GM21526 (cell line): Measurements from ENCODE around the gene UQCC2.

ENCODE experiments used
- ATAC-seq: cut with Tn5 transposase; IDR thresholded peaks from one replicate; pipeline ENCODE4 v1.9.1; 2021; ENCODE audit warnings: moderate library complexity; ENCODE audit not compliant: unreplicated experiment, low FRiP score

The UQCC2 gene

DNA sequence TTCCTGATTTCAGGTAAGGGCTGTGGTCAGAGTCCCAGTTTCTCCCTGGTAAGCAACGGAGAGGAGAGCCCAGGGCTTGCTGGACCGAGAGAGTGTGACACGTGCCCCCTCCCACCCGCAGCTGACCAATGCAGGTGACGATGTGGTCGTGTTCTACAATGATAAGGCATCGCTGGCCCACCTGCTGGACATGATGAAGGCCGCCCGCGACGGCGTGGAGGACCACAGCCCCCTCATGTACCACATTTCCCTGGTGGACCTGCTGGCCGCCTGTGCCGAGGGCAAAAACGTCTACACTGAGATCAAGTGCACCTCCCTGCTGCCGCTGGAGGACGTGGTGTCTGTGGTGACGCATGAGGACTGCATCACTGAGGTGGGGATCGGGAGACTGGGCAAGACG, 31.7 kb downstream of the UQCC2 start:
- ATAC-seq, result no peak

DNA sequence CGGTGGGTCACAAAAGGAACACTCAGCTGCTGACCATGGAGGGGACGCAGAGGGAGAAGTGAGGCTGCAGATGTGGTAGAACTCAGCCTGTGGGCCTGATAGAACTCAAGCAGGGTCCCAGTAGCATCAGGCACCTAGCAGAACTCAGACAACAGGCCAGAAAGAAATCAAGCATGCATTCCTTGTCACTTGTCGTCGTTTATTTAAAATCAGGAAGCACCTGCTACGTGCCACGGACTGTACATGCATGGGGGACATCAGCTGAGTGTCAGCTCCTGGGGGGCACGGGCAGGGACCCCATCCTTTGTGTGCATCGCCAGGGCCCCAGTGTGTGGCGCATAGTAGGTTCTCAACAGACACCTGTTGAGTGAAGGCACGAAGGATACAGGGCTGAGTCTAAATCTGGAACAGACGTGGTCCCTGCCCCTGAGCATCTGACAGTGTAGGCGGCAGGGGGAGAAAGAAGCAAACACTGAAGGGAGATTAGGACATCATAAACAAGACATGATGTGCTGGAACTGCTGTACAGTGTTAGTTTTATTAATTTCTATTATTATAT, 32.5 kb downstream of the UQCC2 start:
- no peak for ATAC-seq

GRCh38 chr6:33678233-33678931, 33.1 kb downstream of the UQCC2 start:
- no peak for ATAC-seq

- ATAC-seq, result no peak
Measured at GRCh38 chr6:33677689-33678088, 33.8 kb downstream of the UQCC2 start.

GRCh38 chr6:33677143-33677660, 34.3 kb downstream of the UQCC2 start:
- no peak for ATAC-seq

- ATAC-seq, result no peak
Measured at GRCh38 chr6:33676416-33677142, 34.9 kb downstream of the UQCC2 start.

GRCh38 chr6:33675968-33676367, 35.5 kb downstream of the UQCC2 start:
- no peak for ATAC-seq

- ATAC-seq, result no peak
Measured at GRCh38 chr6:33673851-33674250, 37.6 kb downstream of the UQCC2 start.

DNA sequence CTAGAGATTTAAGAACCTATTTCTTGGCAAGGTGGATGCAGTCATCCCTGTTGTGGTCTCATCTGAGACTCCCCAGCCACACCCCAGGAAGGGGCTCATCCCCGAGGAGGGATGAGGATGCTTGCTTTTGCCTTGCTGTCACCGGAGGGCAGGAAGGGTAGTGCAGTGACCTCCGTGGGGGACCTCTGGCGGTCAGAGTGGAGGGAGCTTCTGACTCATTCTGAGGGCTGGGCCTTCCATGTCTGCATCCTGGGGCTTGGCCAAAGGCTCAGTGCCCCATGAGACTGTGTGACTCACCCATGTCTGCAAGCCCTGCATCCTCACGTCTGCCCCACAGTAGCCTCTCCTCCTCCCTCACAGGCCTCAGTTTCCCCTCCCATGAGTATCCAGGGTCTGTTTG, 38.7 kb downstream of the UQCC2 start:
- no peak for ATAC-seq

DNA sequence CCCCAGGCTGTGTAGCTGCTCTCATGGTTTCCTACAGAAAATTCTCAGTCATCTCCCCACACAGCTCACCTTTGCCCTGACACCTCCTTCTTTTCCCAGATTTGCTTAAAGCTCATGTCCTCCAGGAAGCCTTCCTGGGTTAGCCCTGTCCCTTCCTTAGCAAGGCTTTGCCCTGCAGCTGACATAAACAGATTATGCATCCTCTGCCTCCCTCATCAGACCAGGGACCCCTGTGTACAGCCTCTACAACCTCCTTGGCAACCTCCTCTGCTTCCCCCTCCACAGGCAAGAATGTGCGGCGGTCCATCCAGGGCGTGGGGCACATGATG, 39.8 kb downstream of the UQCC2 start:
- ATAC-seq, result no peak

GRCh38 chr6:33670971-33671743, 40.3 kb downstream of the UQCC2 start:
- ATAC-seq, result no peak

DNA sequence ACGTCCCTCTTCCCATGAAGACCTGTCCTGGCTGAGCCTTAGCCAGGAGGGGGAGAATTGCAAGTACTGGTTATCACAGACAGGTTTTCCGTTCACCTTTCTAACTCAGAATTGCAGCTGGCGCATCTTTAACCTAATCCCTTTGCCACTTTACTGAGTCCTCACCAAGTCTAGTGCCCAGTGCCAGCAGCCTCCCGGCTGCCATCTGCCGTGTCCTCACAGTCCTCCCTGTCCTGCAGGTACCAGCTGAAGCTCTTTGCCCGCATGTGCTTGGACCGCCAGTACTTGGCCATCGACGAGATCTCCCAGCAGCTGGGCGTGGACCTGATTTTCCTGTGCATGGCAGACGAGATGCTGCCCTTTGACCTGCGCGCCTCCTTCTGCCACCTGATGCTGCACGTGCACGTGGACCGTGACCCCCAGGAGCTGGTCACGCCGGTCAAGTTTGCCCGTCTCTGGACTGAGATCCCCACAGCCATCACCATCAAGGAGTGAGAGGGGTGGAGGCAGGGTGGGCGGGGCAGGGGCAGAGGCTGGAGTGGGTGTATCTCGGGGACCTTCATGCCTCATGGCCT, 41.3 kb downstream of the UQCC2 start:
- no peak for ATAC-seq

DNA sequence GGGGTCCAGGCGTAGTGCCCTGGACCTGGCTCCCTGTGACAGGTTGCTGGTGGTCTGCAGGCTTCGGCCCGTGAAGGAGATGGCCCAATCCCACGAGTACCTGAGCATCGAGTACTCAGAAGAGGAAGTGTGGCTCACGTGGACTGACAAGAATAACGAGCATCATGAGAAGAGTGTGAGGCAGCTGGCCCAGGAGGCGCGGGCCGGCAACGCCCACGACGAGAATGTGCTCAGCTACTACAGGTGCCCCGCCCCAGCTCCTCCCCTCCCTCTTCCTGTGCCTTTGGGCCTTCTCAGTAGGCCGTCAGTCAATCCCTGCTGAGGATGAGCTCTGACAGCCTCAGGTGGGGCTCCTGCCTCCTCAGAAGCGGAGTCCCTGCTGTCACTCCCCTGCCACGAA, 42.6 kb downstream of the UQCC2 start:
- ATAC-seq, result no peak

DNA sequence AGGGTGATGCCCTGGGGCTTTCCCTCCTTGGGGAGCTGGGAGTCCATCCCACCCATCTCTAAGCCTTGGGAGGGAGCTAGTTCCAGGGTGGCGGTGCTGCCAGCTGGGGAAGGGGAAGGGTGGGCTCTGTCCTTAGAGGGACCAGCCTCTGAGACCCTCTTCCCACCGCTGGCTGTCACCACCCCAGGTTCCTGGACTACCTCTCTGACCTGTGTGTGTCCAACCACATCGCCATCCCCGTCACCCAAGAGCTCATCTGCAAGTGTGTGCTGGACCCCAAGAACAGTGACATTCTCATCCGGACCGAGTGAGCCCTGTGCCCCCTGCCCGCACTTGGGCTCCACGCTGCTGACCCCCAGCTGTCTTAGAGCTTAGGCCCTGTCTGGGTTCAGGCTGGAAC, 43.2 kb downstream of the UQCC2 start:
- ATAC-seq, result no peak

DNA sequence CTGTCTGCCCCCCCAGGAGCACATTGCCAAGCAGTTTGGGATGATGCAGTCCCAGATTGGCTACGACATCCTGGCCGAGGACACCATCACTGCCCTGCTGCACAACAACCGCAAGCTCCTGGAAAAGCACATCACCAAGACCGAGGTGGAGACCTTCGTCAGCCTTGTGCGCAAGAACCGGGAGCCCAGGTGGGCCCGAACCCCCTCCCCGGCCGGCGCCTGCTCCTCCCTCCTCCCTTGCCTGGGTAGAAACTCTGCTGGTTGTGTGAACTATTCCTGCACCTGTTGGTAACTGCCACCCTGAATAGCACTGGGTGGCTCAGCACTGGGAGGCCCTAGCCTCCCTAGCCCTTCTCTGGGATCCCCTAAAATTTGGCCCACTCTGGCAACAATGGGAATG, 43.7 kb downstream of the UQCC2 start:
- ATAC-seq, result no peak

GRCh38 chr6:33667072-33667471, 44.4 kb downstream of the UQCC2 start:
- no peak for ATAC-seq

GRCh38 chr6:33665957-33666356, 45.5 kb downstream of the UQCC2 start:
- ATAC-seq, result no peak

DNA sequence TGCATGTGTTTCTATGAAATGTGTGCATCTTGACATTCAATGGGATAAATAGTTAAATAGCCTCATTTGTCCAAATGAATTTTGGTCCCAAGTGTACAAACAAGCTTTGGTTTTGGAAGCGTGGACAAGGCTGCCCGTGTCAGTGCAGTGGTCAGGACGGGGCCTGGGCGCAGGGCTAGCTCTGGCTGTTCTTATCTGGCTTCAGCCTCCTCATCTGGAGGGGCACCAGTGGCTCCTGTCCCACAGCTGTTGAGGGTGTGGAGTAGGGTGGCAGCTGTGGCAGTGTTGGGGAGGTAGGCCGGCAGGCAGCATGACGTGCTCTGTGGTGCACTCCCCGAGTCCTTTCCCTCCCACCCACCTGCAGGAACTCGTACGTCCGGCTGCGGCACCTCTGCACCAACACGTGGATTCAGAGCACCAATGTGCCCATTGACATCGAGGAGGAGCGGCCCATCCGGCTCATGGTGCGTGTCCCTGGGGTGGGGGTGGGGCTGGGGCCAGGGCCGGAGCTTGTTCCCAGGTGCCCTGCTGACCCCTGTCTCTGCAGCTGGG, 46.9 kb downstream of the UQCC2 start:
- ATAC-seq, result no peak

- no peak for ATAC-seq
Measured at GRCh38 chr6:33663727-33664449, 47.6 kb downstream of the UQCC2 start.

GRCh38 chr6:33663028-33663427, 48.5 kb downstream of the UQCC2 start:
- ATAC-seq, result no peak
